HEK293 (cell line): ENCODE measurements around the gene STN1.

Experiments used
- SETDB1 ChIP-seq: IDR thresholded peaks from one replicate; pipeline ENCODE4 v1.6.1; 2017; ENCODE audit warnings: mild to moderate bottlenecking, low read length, moderate library complexity, mixed read lengths; ENCODE audit not compliant: insufficient read length
- TCF7L2 ChIP-seq: IDR thresholded peaks from 2 replicates; pipeline ENCODE4 v1.6.1; 2011; ENCODE audit warnings: low read depth, mild to moderate bottlenecking, inconsistent platforms, low read length, moderate library complexity, borderline replicate concordance
- ZNF362 ChIP-seq: fragments of 450-650 bp; formaldehyde crosslinking; IDR thresholded peaks from 2 replicates; pipeline ENCODE4 v1.5.1; 2016; ENCODE audit warnings: missing biosample characterization, missing genetic modification characterization
- ZNF621 ChIP-seq: fragments of 450-650 bp; formaldehyde crosslinking; IDR thresholded peaks from 2 replicates; pipeline ENCODE4 v1.5.1; 2017; ENCODE audit warnings: missing biosample characterization, missing genetic modification characterization
- TF ChIP-seq, protein P1 (sequence below): fragments of 450-650 bp; formaldehyde crosslinking; IDR thresholded peaks from 2 replicates; pipeline ENCODE4 v1.5.1; 2016; ENCODE audit warnings: missing biosample characterization, missing genetic modification characterization
- TF ChIP-seq, protein P2 (sequence below): sonication (generic); formaldehyde crosslinking; IDR thresholded peaks from 2 replicates; pipeline ENCODE4 v1.8.1; 2022; ENCODE audit warnings: mild to moderate bottlenecking, moderate library complexity, missing genetic modification reagents

DNA sequence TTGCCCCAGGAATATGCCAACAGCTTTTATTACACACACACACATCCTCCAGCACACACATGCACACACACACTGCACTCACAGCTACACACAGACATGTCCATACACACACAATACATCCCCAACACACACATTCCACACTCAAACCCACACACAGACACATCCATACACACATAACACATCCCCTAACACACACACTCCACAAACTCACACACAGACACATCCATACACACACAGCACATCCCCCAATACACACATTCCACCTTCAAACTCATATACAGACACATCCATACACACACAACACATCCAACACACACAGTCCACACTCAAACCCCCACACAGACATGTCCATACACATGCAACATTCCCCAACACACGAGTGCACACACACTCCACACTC is 81.7 kb downstream of the STN1 start:
- TF ChIP-seq, protein P1, sequence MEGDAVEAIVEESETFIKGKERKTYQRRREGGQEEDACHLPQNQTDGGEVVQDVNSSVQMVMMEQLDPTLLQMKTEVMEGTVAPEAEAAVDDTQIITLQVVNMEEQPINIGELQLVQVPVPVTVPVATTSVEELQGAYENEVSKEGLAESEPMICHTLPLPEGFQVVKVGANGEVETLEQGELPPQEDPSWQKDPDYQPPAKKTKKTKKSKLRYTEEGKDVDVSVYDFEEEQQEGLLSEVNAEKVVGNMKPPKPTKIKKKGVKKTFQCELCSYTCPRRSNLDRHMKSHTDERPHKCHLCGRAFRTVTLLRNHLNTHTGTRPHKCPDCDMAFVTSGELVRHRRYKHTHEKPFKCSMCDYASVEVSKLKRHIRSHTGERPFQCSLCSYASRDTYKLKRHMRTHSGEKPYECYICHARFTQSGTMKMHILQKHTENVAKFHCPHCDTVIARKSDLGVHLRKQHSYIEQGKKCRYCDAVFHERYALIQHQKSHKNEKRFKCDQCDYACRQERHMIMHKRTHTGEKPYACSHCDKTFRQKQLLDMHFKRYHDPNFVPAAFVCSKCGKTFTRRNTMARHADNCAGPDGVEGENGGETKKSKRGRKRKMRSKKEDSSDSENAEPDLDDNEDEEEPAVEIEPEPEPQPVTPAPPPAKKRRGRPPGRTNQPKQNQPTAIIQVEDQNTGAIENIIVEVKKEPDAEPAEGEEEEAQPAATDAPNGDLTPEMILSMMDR (tag by site-specific recombination) = no peak
- TF ChIP-seq ZNF362 (tag by site-specific recombination) (no peak), TCF7L2 (no peak), ZNF621 (no peak), SETDB1 (no peak)
- TF ChIP-seq, protein P2, sequence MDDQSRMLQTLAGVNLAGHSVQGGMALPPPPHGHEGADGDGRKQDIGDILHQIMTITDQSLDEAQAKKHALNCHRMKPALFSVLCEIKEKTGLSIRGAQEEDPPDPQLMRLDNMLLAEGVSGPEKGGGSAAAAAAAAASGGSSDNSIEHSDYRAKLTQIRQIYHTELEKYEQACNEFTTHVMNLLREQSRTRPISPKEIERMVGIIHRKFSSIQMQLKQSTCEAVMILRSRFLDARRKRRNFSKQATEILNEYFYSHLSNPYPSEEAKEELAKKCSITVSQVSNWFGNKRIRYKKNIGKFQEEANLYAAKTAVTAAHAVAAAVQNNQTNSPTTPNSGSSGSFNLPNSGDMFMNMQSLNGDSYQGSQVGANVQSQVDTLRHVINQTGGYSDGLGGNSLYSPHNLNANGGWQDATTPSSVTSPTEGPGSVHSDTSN (CRISPR knock-in tag) = no peak
